Stimulated activated CD8-positive, alpha-beta memory T cell treated with anti-CD3 and anti-CD28 coated beads, Interleukin-15, amount 100 ng/mL, for 1 hour (primary cell): ENCODE measurements around the gene JPT2.
"Not testable (repeated sequence)": the region's sequence is repeated elsewhere in the genome, so short reads cannot be mapped to it uniquely, and the experiment has no call there.

Experiments used
- DNase-seq: peaks from one replicate; pipeline ENCODE4 v3.0.0-alpha.2; 2020; ENCODE audit warnings: low read depth

JPT2 gene

DNA sequence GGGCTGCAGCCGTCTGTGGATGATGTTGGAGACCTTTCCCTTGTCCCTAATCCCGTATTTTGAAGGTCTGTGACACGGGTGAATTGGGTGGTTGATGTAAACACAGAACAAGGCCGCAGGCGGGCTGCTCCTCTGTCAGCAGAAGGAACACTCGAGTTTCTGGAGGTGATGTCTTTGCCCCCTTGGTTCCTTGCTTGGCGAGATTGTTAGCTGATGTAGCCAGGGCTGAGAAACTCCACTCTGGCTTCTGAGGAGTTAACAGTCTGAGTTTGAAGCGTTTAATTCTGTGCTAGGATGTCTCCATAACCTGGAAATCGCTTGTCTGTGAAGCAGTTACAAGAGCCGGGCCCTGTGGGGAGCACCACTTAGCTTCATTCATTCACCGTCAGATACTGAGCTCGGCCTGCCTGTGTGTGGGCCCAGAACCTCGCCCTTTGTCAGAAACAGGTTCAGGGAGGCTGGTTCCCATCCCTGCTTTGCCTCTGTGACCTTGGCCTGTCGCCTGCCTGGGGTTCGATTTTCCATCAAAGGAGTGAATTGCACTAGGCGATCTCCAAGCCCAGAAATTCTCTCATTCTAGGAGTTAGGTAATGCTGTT lies 29.2 kb downstream of the JPT2 start:
- DNase-seq, result no peak

DNA sequence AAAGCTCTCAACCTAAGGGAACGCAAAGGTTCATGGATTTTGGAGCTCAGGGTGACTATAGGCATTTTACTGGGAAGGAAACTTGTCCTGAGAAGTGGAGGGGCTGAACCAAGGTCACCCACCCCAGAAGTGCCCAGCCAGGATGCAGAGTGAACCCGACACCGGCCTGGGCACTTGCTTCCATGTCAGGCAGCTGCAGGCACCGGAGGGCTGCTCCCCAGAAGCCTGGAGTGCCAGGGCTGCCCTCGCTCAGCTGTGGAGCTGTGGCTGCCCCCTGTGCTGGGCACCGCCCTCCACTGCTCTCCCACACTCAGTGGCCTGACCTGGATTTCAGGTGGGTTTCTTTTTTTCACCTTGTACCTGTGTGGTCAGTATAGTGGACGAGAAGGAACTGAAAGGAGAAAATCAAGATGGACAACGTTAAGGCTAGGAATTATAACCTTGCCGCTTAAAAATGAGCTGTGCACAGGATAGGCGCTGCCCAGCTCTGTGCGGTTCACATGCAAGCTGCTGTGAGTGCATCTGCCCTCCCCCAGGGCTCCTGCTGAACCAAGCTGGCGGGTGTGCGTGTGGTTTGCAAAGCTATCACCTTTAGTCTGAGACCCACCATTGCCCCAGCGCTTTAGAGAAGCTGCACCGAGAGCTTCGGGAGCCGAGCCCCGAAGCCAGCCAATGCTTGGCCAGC lies 30.1 kb downstream of the JPT2 start:
- DNase-seq, result no peak

DNA sequence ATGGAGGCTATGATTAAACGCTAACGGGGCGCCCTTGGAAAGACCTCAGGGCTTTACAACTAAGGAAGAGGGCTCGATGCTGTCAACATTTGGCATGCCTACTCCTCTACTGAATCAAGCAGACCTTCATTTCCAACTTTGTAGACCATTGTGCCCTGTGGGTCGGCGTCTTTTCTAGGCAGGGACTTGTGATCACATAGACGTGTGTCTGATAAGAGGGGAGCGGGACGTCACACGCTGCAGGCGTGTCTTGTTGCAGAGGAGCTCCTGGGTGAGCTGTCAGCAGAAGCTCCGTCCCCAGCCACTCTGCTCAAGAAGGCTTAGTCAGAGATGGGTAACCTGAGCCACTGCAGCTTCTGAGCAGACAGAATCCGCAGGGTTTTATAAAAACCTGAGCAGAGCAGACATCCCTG lies 30.7 kb downstream of the JPT2 start:
- no peak for DNase-seq

DNA sequence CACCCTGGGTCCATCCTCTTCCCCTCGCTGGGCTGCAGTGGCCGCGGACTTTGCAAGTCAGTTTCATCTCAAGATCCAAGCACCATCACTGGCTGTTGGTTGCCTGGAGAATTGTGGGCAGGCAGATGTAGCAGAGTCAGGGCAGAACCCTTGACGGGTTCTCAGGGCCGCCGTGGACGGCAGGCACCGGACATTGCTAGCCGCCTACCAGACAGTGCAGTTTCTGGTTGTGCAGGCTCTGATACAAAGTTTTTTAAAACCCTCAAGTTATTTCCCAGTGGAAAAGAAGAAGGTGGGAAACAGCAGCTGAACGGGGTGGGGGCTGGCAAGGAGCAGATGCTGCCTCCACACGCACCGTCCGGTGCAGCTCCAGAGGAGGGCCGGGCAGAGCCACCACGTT lies 31.3 kb downstream of the JPT2 start:
- DNase-seq, result no peak

DNA sequence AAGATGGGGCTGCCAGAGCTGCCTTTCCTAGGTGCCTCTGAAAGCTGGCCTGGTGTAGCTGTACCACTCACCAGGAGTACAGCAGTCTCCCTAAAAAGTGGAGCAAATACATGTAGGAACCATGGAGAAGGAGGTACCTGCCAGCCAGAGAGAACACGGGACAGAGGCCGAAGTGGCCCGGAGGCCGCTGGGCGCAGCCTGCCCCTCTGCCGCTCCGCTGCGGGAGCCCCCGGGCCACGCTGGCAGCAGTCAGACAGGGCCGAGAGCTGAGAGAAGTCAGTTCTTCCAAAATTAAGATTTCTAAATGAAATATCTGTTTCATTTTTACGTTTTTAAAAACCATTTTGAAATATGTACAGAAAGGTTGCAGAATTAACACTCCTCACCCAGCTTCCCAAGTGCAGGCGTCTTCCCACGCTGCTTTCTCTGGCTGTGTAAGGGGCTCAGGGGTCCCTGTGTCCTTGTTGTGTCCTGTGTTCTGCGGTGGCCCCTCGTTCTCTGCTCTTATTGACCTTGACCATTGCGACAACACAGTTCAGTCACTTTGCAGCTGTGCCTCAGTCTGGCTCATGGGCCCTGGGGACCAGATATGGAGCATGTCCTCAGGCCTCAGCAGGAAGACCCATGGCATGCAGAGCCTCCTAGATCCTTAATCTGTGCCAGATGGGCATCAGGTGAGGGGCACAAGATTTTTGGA lies 32.9 kb downstream of the JPT2 start:
- DNase-seq, result no peak

DNA sequence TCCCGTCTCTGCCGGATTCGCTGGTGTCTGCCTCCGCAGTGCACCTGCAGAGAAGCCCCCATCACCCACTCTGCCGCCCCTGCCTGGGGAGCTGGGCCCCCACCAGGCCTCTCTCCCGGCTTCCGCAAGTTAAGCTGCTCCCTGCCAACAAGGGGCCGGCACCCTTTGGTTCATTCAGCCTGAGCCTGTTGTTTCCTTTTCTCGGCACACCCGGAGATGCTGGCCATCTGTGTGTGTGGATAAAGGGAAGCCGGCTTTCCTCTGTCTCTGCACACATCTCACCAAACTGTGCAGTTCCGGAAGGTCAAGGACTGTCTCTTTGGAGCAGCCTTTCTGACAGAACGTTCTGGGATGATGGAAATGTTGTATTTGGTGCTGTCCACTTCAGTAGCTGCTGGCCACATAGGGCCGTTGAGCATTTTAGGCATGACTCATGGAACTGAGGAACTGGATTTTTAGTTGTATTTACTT lies 34.7 kb downstream of the JPT2 start:
- DNase-seq, result no peak

DNA sequence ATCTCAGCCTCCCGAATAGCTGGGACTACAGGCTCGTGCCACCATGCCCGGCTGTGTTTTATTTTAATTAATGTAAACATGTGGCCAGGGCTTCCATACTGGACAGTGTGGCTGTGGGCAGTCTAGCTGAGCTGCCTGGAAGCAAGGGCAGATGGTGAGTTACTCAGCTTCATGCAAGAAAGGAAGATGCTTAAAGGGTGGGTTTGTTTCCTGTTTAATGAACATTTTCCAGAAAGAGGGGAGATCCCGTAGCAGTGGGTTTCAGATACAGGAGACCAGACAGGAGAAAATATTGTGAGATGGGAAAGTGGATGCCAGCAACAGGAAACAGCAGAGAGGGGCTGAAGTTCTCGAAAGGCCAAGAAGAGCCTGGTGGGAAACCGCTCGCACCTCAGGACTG lies 35.3 kb downstream of the JPT2 start:
- DNase-seq, result no peak

DNA sequence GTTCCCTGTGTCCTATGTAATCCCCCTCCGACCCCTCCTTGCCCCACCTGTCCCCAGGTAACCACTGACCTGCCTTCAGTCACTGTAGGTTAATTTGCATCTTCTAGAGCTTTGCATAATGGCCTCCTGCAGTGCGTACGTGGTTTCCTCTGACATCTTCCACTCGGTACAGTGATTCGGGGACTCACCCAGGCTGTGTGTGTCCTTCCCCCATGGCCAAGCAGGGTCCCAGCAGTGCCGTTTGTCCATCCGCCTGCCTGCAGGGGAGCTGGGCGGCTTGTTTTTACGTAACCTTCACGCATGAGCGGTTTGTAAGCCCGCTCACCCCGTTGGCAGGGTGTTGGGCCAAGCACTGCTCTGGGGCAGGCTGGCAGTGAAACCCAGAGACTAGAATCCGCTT lies 35.9 kb downstream of the JPT2 start:
- no peak for DNase-seq

DNA sequence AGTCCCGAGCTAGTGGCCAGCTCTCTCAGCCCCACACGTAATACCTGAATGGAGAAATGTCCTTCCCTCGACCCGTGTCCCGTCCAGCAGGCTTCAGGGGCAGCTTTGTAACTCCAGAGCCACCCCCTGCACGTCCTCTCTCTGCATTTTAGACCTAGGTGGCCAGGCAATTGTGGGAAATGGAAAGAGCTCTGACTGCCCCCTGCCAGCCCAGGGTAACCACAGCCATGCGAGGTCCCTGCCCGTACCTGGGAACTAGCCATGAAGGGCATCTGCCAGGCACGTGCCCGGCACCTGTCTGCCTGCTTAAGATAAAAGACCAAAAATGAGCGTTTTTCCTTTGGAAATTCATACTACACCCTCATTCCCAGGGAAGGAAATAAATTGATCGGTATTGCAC lies 37.1 kb downstream of the JPT2 start:
- DNase-seq, result no peak

DNA sequence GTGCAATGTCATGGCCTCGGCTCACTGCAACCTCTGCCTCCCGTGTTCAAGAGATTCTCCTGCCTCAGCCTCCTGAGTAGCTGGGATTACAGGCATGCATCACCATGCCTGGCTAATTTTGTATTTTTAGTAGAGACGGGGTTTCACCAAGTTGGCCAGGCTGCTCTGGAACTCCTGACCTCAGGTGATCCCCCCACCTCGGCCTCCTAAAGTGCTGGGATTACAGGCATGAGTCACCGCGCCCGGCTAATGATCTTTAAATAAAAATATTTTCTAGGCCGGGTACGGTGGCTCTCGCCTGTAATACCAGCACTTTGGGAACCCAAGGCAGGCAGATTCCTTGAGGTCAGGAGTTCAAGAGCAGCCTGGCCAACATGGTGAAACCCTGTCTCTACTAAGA lies 40.2 kb downstream of the JPT2 start:
- not testable (repeated sequence) for DNase-seq

DNA sequence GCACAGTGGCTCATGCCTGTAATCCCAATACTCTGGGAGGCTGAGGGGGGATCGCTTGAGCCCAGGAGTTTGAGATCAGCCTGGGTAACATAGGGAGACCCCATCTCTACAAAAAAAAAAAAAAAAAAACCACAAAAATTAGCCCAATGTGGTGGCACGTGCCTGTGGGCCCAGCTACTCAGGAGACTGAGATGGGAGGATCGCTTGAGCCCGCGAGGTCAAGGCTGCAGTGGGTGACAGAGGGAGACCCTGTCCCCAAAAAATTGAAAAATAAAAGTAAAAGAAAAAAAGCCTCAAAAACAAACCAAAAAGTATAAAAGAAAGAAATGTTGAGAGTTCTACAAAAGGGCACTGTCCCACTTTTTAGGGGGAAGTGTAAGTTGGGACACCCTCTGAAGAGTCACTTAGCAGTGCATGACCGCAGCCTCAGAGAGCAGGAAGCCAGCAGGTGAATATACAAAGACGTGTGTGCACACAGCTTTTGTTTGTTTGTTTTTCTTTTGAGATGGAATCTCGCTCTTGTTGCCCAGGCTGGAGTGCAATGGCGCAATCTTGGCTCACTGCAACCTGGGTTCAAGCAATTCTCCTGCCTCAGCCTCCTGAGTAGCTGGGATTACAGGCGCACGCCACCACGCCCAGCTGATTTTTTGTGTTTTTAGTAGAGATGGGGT lies 41.6 kb downstream of the JPT2 start:
- DNase-seq, result not testable (repeated sequence)

DNA sequence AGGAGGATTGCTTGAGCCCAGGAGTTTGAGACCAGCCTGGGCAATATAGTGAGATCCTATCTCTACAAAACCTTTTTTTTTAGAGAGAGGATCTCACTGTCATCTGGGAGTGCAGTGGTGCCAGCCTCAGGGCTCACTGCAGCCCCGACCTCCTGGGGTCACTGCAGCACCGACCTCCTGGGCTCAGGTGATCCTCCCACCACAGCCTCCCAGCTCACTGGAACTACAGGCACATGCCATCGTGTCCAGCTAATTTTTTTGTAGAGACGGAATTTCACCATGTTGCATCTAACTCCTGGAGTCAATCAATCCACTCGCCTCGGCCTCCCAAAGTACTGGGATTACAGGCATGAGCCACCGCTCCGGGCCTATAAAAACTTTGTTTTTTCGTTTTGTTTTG lies 43.3 kb downstream of the JPT2 start:
- no peak for DNase-seq

DNA sequence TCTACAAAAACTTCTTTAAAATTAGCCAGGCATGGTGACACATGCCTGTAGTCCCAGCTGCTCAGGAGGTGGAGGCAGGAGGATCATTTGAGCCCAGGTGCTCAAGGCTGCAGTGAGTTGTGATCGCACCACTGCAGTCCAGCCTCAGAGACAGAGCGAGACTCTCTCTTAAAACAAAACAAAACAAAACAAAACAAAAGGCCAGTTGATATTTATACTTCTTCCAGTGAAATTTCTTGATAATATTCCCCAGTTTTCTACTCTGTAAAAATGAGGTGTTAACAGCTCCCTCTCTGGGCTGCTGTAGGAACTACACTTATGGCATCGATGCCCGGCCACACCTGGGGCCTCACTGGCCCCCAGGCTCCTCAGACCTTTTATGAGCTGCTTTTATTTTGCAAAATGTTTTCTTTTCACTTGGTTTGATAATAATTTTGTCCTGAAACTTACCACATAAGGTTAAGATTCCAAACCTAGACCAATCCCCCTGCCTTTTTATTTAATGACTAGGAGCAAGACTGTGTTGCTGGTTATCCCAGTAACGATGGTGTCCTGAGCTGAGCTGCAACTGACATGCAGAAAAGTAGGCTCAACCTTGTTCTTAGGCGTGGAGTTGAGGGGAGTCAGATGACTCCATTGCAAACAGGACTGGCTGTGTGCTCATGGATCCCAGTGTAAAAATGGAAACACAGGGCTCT lies 45.5 kb downstream of the JPT2 start:
- peak; percentile 26 for DNase-seq

DNA sequence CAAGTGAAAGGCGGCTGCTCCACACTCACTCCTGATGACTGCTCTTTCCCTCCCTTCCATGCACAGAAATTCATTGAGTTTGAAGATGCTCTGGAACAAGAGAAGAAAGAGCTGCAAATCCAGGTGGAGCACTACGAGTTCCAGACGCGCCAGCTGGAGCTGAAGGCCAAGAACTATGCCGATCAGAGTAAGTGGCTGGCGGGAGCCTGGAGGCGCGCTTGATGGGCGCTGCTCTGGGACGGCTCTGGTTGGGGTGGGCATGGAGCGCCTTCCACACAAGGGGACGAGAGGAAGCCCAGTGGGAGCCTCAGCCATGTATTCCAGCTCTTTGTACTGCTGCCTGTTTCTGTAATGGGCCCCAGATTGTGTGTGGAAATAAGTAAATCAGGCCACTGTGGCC lies 46.4 kb downstream of the JPT2 start:
- DNase-seq, result no peak

DNA sequence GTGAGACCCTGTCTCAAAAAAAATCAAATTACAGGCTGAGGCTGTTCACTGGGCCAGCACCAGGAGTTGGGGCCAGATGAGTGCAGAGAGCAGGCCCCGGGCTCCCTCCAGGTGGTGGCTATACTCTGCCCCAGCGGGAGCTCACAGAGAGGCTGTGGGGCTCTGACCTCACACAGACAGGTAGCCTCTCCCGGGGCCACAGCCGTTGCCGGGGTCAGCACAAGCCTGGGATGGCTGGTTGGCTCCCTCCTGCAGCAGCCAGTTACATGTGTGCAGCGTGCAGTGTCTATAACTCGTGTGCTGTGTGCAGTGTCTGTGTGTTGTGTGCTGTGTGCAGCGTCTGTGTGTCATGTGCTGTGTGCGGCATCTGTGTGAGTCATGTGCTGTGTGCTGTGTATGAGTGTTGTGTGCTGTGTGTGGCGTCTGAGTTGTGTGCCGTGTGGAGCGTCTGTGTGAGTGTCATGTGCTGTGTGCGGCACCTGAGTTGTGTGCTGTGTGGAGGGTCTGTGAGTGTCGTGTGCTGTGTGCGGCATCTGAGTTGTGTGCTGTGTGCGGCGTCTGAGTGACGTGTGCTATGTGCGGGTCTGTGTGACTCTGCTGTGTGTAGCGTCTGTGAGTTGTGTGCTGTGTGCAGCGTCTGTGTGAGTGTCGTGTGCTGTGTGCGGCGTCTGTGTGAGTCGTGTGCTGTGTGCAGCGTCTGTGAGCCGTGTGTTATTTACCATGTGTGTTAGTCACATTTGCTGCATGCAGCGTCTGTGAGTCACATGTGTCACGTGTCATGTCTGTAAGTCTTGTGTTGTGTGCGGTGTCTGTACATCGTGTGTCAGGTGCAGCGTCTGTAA lies 48.8 kb downstream of the JPT2 start:
- no peak for DNase-seq

DNA sequence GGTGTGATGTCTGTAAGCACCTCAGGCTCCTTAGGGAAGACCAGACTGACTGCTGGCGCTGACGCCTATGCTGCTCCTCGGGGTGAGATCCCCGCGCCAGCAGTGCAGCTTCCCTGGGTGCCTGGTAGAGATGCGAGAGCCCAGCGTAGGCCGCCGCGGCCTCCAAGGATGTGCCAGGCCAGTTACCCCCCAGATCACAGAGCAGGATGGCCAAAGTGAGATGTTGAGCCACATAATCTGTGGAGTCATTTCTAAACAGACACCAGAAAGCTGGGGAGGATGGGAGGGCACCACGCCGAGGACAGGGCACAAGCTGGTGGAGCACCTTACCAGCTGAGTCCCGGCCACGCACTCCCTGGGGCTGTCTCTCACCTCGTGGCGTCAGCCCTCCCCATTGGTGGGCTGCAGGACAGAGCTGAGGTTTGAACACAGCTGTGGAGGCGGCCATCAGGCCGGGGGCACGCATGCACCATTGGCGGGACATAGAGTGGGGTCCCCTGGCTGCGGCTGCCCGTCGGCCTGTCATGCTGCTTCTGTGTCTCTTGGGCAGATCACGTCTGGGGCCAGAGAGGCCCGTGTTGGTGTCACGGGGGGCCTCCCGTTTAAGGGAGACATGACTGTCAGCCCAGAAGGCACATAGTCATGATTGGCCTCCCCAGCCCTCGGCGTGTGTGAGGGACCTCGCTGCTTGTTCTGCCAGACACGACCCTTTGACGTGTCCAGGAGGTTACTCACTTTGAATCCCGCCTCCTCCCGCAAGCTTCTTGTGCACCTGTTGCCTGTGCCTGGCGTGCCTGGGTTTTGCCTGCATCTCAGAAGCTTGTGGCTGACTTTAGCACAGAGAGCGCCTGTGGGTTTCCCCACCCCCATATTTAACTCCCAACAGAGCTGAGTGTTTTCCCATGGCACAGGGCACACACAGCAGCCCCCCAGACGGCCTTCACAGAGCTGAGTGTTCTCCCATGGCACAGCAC lies 49.9 kb downstream of the JPT2 start:
- no peak for DNase-seq

DNA sequence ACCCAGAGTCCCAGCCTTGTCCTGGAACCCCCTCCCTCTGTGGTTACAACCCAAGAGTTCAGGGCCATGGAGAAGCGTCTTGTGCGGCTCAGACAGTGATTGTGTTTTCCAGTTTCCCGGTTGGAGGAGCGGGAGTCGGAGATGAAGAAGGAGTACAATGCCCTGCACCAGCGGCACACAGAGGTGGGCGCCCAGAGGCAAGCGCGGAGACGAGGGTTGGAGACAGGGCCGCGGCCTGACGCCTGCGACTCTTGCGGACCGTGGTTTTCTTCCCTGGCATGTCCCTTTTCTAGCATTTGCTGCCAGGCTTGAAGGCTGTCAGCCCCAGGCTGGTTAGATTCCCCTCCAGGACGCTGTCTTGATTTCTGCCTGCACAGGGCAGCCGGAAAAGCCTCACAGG lies 50.9 kb downstream of the JPT2 start:
- DNase-seq, result no peak

DNA sequence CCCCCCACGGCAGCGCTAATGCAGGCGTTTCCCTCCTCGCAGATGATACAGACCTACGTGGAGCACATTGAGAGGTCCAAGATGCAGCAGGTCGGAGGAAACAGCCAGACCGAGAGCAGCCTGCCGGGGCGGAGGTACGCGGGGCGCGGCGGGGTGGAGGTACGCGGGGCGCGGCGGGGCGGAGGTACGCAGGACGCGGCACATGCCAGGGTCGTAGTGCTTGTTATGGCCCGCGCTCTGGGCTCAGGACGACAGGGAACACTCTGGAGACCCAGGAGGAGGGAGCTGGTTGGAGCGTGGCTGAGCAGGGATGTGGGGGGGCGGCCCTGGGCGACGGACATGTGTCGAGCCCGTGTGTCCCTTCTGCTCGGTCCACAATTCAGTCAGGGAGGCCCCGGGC lies 51.4 kb downstream of the JPT2 start:
- DNase-seq, result no peak

DNA sequence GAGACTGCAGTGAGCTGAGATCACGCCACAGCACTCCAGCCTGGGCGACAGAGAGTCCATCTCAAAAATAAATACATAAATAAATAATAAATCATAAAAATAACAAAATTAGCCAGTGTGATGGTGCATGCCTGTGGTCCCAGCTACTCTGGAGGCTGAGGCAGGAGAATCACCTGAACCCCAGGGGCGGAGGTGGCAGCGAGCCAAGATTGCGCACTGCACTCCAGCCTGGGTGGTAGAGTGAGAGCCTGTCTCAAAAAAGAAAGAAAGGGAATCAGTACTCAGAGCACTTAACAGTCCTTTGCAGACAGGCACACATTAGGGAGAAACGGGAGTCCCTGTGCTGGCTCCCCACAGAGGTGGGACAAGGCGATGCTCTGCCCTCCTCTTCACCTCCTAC lies 53.0 kb downstream of the JPT2 start:
- no peak for DNase-seq

DNA sequence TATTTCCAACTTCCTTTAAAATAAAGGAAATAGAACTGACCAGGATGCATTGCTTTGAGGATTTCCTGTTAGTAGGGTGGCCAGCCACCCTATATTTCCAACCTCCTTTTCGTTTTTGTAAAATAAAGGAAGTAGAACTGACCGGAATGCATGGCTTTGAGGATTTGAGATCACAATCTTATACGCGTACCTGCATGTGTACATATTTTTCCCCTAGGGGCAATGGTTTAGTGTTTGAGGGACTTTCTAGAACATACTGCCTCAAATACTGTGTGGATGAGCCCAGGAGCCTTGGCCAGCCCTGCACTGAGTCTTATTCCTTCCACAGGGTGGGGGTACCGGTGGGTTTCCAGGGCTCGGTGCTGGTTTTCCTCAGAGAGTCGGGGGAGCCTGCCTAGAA lies 53.5 kb downstream of the JPT2 start:
- no peak for DNase-seq
